PC-9 (cell line): ENCODE measurements around the gene ZCCHC4.

Experiments
- EZH2 ChIP-seq: fragments of 200-600 bp; sonication (generic); IDR thresholded peaks from 2 replicates; pipeline ENCODE4 v1.8.0; 2017; ENCODE audit warnings: antibody characterized with exemption, low read depth
- TF ChIP-seq, protein P1 (sequence below): fragments of 200-600 bp; sonication (generic); conservative IDR thresholded peaks from 2 replicates; pipeline ENCODE4 v1.6.1; 2017; ENCODE audit warnings: mixed run types, antibody characterized with exemption, mild to moderate bottlenecking, moderate library complexity

DNA sequence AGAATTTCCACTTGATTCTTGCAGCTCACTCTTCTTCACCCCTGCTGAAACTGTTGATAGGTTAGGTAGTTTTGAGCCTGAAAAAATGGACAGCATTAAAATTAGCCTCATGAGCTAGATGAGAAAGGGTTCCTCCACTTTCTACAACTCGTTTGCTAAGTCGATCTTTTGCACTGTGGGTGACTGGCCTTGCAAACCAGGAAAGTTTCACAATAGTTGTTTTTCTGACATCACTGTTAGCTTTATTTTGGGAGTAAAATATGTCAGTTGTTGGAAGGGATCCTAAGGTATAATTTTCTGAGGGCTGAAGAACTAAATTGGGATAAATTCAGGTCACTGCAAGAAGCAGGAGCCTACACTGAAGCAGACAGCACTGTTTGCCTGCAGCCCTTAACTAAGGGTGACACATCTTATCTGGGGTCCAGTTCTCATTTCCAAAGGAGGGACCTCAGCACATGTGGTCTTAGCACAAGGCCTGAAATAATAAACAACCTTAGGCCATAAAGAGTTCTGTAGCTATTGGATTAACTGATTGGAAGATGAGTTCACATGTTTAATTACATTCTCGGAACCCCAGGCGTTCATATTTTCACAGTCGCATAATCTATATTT lies 93.6 kb downstream of the ZCCHC4 start:
- TF ChIP-seq, protein P1, sequence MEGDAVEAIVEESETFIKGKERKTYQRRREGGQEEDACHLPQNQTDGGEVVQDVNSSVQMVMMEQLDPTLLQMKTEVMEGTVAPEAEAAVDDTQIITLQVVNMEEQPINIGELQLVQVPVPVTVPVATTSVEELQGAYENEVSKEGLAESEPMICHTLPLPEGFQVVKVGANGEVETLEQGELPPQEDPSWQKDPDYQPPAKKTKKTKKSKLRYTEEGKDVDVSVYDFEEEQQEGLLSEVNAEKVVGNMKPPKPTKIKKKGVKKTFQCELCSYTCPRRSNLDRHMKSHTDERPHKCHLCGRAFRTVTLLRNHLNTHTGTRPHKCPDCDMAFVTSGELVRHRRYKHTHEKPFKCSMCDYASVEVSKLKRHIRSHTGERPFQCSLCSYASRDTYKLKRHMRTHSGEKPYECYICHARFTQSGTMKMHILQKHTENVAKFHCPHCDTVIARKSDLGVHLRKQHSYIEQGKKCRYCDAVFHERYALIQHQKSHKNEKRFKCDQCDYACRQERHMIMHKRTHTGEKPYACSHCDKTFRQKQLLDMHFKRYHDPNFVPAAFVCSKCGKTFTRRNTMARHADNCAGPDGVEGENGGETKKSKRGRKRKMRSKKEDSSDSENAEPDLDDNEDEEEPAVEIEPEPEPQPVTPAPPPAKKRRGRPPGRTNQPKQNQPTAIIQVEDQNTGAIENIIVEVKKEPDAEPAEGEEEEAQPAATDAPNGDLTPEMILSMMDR: no peak
- TF ChIP-seq EZH2: no peak
